HL-60 (cell line): ENCODE measurements around the gene CSF2RB.
"Not testable (repeated sequence)": the region's sequence is repeated elsewhere in the genome, so short reads cannot be mapped to it uniquely, and the experiment has no call there.

Experiments
- DNase-seq, 2 experiments: peaks; one replicate each; pipeline ENCODE4 v3.0.0-alpha.2; 2010 to 2020; ENCODE audit warnings: low read depth in 1 of 2, low spot score in 1 of 2
- H3K27ac ChIP-seq: fragments of 250-450 bp; sonication (Bioruptor Pico); replicated peaks from 2 replicates; pipeline ENCODE4 v1.5.1; 2020; ENCODE audit warnings: mild to moderate bottlenecking, moderate library complexity
- H3K27me3 ChIP-seq: fragments of 250-450 bp; sonication (Bioruptor Pico); 2 replicates; pipeline ENCODE4 v1.5.1; 2021; ENCODE audit warnings: mild to moderate bottlenecking, moderate library complexity; ENCODE audit not compliant: insufficient read depth, poor library complexity, severe bottlenecking
- H3K4me3 ChIP-seq: replicated peaks from 2 replicates; pipeline ENCODE4 v1.5.1; 2011; ENCODE audit warnings: mild to moderate bottlenecking, control low read depth, low read length; ENCODE audit not compliant: insufficient read depth
- CTCF ChIP-seq: IDR thresholded peaks from one replicate; pipeline ENCODE4 v1.5.1; 2011; ENCODE audit warnings: low read length, control low read depth, inconsistent platforms; ENCODE audit not compliant: insufficient read depth
- GABPA ChIP-seq: IDR thresholded peaks from 2 replicates; pipeline ENCODE4 v1.6.1; 2012; ENCODE audit warnings: low read depth
- POLR2AphosphoS5 ChIP-seq: IDR thresholded peaks from 2 replicates; pipeline ENCODE4 v1.6.1; 2012; ENCODE audit warnings: low read depth
- REST ChIP-seq: IDR thresholded peaks from 2 replicates; pipeline ENCODE4 v1.6.1; 2012; ENCODE audit warnings: low read depth; ENCODE audit not compliant: insufficient replicate concordance
- SPI1 ChIP-seq: IDR thresholded peaks from 2 replicates; pipeline ENCODE4 v1.6.1; 2012; ENCODE audit warnings: low read depth, mild to moderate bottlenecking, borderline replicate concordance

Gene CSF2RB

GRCh38 chr22:36985211-36985889 lies 71.9 kb downstream of the CSF2RB start:
- TF ChIP-seq REST (no peak), CTCF (no peak), SPI1 (no peak), GABPA (no peak), POLR2AphosphoS5 (no peak)
- no peak overlapping the region for H3K4me3 ChIP-seq
- no peak for DNase-seq
- peaks cover 8% of the 10 kb centered on the region for H3K27me3 ChIP-seq
- no peak overlapping the region for H3K27ac ChIP-seq

- Histone ChIP-seq H3K27me3 (peaks cover 14% of the 10 kb centered on the region), H3K27ac (no peak overlapping the region), H3K4me3 (no peak overlapping the region)
- DNase-seq = peak in 1 of 2 experiments; percentile 64
- TF ChIP-seq CTCF (peak; percentile 90), GABPA (no peak)
Observed at GRCh38 chr22:36986242-36986821, 72.9 kb downstream of the CSF2RB start.

GRCh38 chr22:36988075-36988832 lies 74.8 kb downstream of the CSF2RB start:
- Histone ChIP-seq H3K27me3 (peaks cover 23% of the 10 kb centered on the region), H3K4me3 (no peak overlapping the region)
- no peak for TF ChIP-seq POLR2AphosphoS5
- TF ChIP-seq SPI1 = no peak
- no peak for TF ChIP-seq REST

GRCh38 chr22:36989012-36989411 lies 75.6 kb downstream of the CSF2RB start:
- H3K27ac ChIP-seq, H3K4me3 ChIP-seq, DNase-seq: not testable (repeated sequence)
- H3K27me3 ChIP-seq = peaks cover 23% of the 10 kb centered on the region

More at GRCh38 chr22:36988075-36988832, 74.8 kb downstream of the CSF2RB start:
- no peak for DNase-seq
- H3K27ac ChIP-seq = no peak overlapping the region
